GM18502 (cell line): Measurements from ENCODE around the gene DOCK3.
A peak's percentile ranks its signal among the peaks of the same experiment; 100 is the strongest.
"Not testable (repeated sequence)": the region's sequence is repeated elsewhere in the genome, so short reads cannot be mapped to it uniquely, and the experiment has no call there.

Experiments used
- ATAC-seq: cut with Tn5 transposase; IDR thresholded peaks from one replicate; pipeline ENCODE4 v1.9.1; 2021; ENCODE audit warnings: mild to moderate bottlenecking; ENCODE audit not compliant: unreplicated experiment, poor library complexity

The DOCK3 gene

DNA sequence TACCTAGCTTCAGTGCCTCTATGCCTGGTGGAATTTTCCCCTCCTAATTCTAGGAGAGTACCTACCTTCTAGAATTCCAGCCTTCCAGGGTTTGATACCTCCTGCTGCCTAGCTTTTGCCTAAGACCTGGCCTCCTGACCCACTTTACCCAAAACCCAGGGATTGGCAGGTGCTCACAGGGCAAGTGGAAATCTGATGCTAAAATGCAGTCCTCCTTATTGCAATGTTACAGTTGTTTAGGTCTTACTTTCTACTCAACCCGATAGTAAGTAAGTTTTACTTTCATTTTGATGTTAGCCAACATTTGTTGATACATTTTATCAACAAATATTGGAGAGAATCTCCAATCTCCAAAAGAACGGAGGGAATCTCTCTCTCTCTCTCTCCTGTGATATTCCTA lies 275.9 kb downstream of the DOCK3 start:
- peak; percentile 49 for ATAC-seq

DNA sequence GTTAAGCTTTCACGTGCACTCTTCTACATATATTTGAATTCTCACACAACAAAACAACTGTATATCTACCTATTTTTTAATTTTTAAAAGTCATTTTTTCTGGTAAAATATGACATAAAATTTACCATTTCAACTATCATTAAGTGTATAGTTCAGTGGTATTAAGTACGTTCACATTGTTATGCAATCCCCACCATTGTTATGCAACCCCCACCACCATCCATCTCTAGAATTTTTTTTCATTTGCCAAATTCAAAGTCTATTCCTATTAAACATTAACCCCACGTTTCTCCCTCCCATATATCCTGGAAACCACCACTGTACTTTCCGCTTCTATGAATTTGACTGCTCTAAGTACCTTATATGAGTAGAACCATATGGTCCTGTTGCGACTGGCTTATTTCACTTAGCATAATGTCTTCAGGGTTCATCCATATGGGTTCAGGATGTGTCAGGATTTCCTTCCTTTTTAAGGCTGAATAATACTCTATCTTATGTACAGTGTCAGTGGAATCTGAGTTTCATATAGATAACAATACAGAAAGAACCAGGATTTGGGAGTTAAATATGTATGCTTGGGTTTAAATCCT lies 279.2 kb downstream of the DOCK3 start:
- ATAC-seq = no peak

- no peak for ATAC-seq
These were observed 286.7 kb downstream of the DOCK3 start for GRCh38 chr3:50961386-50961785.

- peak; percentile 65 for ATAC-seq
These were observed 296.8 kb downstream of the DOCK3 start for GRCh38 chr3:50971487-50971924.

GRCh38 chr3:50972029-50972428 lies 297.3 kb downstream of the DOCK3 start:
- ATAC-seq = no peak

GRCh38 chr3:50978586-50978985 lies 303.9 kb downstream of the DOCK3 start:
- ATAC-seq = not testable (repeated sequence)

DNA sequence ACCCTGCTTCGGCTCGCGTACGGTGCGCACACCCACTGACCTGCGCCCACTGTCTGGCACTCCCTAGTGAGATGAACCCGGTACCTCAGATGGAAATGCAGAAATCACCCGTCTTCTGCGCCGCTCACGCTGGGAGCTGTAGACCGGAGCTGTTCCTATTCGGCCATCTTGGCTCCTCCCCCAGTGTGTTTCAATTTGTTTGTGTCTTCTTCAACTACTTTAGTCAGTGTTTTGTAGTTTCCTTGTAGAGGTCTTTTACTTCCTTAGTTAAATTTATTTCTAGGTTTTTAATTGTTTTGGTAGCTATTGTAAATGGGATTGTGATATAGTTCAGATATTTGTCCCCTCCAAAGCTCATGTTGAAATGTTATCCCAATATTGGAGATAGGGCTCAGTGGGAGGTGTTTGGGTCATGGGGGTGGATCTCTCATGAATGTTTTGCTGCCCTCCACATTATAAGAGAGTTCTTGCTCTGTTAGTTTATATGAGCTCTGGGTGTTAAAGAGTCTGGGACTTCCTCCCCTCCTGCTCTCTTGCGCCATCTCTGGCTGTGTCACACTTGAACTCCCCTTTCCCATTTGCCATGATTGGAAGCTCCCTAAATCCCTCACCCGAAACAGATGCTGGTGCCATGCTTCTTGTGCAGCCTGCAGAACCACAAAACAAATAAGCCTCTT lies 304.4 kb downstream of the DOCK3 start:
- no peak for ATAC-seq

GRCh38 chr3:50982540-50983325 lies 308.0 kb downstream of the DOCK3 start:
- ATAC-seq = no peak

DNA sequence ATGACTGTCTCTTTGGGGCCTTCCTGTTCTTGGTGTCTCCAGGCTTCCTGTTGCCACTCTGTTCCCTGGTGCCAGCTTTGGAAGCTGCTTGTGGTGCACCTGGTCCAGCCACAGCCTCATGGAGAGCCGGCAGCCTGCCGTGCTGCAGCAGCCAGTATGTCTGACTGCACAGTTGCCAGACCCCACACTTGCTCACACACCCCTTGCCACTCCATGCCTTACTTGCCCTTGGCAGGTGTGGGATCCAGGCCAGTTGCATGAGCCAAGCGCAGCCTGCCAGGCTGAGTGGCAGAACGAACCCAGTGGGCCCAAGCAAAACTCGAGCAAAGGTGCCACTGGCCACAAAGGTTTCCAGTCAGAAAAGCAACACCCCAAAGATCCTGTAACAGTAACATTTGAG lies 309.2 kb downstream of the DOCK3 start:
- no peak for ATAC-seq

- no peak for ATAC-seq
These were observed 311.2 kb downstream of the DOCK3 start for GRCh38 chr3:50985893-50986292.

DNA sequence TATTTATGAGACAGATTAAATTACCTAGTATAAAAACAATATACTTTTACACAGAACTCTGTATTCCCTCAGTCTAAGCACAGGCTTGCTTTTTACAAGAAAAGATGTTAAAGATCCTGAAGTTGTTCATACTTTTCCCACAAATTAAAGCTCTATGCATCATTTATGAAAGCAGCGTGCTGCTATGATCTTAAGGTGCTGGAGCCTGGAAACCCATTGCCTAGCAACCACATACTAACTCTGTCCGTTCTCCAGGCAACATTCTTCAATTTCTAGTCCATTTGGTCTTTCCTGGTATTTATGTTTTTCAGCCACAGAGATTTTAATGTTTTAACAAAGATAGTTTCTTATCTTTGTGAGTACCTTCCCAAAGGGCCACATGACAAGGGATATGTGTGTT lies 312.0 kb downstream of the DOCK3 start:
- no peak for ATAC-seq

DNA sequence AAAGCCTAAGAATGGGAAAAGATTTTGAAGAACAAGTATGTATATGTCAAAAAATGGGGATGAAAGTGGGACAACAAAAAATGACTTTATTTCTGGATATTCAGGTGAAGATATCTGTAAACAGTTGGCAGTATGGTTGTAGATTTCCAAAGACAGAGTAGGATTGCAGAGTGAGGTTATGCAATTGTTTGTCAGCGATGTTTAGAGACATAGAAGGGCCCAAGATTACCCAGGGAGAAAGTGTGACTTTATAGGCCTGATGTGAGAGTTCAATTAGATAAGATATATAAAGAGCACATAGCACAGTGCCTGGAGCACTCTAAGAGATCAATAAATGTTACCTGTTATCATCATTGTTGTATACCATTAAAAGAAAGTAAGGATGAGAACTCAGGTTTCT lies 319.8 kb downstream of the DOCK3 start:
- no peak for ATAC-seq

GRCh38 chr3:50995085-50995824 lies 320.5 kb downstream of the DOCK3 start:
- ATAC-seq = no peak

DNA sequence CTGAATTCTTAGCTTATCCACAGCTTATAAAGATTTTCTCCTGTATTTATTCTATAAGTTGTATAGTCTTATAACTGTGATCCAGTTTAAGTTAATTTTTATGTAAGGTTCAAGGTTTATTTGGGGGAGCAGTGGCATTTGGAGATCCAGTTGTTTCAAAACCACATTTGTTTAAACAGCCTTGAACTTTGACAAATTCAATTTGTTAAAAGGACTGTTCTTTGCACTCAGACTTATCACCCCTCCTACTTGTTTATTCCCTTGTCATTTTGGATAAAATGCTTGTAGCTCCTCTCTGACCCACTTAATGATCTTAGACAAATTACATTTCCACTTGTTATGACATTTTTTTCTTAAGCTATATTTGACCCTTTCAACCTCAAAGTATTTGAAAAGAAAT lies 327.8 kb downstream of the DOCK3 start:
- no peak for ATAC-seq

DNA sequence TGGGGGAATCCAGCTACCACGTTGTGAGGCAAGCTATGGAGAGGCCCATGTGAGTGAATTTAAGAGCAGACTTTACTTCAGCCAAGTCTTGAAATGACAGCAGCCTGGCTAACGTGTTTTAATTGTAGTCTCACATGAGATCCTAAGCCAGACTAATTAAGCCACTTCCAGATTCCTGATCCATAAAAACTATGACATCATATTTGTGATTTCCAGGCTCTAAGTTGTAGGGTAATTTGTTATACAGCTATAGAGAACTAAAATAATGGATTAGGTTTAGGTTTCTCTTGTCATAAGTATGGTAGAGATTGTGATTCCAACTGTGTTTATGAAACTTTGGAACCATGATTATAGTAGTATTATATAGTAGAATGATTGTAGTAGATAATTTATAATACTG lies 329.5 kb downstream of the DOCK3 start:
- no peak for ATAC-seq

GRCh38 chr3:51024121-51024520 lies 349.4 kb downstream of the DOCK3 start:
- ATAC-seq = no peak

DNA sequence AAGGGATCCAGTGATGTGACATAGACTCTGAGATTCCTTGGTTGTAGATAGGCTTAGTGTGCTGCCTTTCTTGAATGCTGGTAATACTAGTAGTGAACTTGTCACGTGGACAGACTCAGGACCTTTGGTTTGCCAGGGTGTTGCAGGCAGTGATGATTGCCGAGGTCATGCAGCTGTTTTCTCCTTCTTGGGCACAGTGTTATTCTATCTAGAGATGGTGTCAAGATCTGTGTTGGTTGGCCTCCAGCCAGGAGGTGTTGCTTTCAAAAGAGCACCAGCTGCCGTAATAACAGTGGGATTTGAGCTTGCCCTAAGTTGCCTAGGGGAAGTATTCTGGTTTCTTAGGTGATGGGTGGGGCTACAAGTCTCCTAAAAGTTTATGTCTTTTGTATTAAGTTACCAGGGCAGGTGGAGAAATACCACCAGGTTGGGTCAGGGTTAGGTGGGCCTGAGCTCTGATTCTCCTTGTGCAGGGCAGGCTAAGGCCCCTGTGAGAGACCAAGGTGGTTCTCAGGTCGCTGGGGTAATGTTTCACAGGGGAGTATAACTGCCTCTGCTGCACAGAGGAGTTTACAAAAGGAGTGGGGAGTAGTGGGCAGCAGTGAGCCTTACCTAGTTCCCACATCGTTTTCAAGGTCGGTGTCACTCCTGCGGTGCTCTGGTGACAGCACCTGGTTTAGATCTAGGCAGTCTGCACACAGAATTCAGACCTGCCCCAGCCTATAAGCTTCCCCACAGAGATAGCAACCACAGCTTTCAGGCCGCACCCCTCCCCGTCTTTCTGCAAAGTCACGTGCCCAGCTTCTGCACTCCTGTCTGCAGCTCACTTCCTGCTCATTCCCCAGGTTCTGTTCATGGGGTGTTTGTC lies 350.3 kb downstream of the DOCK3 start:
- no peak for ATAC-seq

- no peak for ATAC-seq
These were observed 356.9 kb downstream of the DOCK3 start for GRCh38 chr3:51031666-51032065.

GRCh38 chr3:51035630-51036029 lies 360.9 kb downstream of the DOCK3 start:
- no peak for ATAC-seq

DNA sequence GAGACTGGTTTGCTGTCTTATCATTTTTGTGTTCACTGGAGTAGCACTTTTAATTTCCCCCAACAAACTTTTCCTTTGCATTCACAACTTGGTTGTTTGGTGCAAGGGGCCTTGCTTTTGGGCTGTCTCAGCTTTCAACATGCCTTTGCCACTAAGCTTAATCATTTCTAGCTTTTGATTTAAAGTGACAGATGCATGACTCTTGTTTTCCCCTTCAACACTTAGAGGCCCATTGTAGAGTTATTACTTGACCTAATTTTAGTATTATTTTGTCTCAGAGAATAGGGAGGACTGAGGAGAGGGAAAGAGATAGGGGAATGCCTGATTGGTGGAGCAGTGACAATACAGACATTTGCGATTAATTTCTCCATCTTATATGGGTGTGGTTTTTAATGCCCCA lies 370.3 kb downstream of the DOCK3 start:
- no peak for ATAC-seq
